Hepatocyte (in vitro differentiated cells): Measurements from ENCODE around the gene ADTRP.

Experiments
- CTCF ChIP-seq: fragments of 200-600 bp; sonication (generic); IDR thresholded peaks from 2 replicates; pipeline ENCODE4 v1.5.1; 2016; ENCODE audit warnings: antibody characterized with exemption, mild to moderate bottlenecking; ENCODE audit not compliant: poor library complexity
- EZH2 ChIP-seq: fragments of 200-600 bp; sonication (generic); IDR thresholded peaks from 2 replicates; pipeline ENCODE4 v1.6.1; 2016; ENCODE audit warnings: antibody characterized with exemption, mild to moderate bottlenecking, borderline replicate concordance

GRCh38 chr6:11701573-11701972, 77.0 kb downstream of the ADTRP start:
- no peak for TF ChIP-seq CTCF
- no peak for TF ChIP-seq EZH2
